HG02759 (cell line): Measurements from ENCODE around the gene PLPP4.

Experiments
- ATAC-seq: cut with Tn5 transposase; IDR thresholded peaks from one replicate; pipeline ENCODE4 v1.9.1; 2021; ENCODE audit warnings: mild to moderate bottlenecking, moderate library complexity; ENCODE audit not compliant: unreplicated experiment

Gene PLPP4

DNA sequence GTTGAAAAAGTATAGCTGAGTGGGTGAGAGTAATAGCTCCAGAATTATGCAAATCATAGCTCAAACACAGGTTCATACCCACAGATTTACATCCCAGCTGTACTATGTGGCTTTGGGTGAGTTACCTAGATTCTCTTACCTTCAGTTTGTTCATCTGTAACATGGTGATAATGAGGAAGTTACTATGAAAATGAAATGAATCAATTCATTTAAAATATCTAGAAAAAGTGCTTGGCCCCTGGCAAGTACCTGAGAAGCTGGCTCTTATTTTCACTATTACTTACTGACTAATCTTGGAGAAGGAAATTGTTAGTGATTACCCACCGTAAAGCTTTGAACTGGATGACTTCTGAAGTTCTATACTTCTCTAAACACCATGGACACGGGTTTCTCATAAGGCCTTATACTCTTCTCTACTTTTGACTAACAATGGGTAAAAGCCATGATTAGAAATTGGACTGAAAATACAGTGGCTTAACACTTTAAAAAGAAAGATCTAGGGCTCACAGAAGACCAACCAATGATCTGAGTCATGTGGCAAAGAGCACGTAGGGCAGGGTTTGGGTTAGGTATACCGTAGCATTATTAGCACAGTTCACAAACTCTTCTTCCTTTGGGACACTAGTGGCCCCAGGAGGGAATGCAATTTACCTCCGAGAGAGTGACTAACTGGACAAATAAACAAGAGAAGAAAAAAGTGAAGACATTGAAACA is 149.2 kb downstream of the PLPP4 start:
- peak; percentile 65 for ATAC-seq

DNA sequence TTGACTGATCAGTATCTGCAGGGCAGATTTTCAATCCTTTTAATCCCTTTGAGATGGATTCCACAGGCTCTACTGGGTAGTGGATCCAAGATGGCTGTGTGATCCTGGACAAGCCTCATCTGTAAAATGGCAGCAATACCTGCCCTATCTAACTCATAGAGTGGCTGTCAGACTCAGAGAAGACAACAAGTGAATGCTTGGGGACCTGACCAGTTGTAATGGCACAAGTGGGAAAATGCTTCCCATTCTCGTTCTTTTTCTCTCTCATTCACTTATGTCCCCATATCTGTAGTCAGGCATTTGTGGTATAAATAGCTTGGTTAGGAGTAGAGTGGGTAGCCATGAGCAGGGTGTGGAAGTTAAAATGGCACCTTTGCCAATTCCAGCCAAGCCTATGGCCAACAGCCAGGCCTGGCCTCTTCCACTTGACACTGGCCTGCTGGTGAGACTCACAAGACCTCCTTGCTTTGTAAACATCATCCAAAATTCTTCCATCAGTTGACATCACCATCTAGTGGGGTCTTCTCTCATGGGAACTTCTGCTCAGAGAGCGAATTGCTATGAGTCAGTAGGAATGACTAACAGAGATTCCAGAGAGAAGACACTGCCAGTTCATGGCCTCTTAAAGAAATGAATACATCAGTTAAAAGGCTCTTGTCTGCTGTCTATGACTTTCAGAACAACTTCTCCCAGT is 150.1 kb downstream of the PLPP4 start:
- ATAC-seq, result peak; percentile 6

DNA sequence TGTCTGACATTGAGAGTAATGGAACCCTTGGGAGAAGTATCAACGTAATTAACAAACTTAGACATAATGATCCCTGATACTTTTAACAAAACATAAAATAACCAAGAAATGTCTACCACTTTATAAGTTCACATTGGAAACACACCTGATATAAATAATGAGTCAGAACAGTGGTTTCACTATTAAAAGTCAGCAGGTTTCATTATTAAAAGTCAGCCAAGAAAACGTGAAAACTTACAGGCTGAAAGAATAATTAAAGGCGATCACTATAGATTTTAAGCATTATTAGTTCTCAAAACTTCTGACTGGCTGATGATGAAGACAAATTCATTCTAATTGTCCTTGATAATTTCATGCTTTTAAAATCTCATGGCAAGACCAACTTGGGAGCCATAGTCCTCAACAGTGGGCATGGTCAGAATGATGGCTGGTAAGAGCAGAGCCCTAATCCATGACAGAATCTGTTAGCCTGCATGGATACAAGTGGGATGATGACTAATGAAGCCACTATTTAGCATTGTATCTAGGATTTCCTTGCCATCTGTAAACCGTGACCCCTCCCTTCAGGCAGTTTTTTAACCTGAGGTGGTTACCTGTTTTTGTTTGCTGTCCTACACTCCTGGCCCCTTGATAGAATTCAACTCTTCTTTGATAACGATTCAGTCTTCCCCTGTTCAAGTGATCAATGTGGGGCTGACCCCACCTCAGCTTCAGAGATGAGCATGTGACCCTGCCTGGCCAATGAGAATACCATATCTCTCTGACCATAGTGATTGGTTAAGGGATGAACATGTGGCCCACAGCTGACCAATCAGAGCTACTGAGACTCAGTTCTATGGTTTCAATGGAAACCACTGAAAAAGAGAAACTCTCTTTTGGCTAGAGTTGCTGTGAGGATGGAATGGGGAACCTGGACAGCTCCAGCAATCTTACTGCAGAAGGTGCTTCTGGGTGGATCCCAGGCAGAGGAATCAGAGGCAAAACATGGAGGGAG is 151.0 kb downstream of the PLPP4 start:
- peak; percentile 40 for ATAC-seq

DNA sequence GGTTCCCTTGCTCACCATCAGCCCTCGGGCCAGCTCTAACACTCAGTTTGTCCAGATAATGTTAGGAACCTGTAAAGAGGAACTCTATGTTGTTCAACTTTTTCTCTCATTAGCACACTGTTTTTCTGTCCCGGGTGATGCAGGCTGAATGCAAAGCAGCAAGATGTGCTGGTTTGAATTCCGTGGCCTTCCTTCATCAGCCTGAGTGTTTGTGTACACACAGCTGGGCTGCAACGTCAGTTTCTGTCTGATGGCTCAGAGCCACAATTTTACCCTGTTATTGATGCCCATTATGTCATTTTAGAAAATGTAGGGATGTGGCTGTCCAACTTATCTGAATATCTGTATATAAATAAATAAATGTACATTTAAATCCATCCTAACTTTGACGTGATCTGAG is 152.0 kb downstream of the PLPP4 start:
- no peak for ATAC-seq

DNA sequence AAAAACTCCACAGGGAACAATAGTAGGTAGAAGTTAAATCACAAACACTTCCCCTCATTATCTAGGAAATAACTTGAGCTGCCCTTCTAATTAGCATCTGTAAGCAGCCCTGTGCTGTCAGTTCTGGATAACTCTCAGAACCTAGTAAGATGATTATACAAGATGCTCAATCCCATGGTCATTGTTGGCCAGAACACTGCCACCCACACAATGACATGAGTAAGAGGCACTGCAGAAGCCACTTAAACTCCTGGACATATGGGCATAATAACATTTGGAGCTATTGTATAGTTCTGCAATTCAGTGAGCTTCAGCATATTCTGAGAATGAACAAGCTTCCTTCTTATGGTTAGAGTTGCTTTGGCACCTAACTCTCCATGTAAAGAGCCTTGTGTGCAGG is 153.8 kb downstream of the PLPP4 start:
- ATAC-seq, result no peak

DNA sequence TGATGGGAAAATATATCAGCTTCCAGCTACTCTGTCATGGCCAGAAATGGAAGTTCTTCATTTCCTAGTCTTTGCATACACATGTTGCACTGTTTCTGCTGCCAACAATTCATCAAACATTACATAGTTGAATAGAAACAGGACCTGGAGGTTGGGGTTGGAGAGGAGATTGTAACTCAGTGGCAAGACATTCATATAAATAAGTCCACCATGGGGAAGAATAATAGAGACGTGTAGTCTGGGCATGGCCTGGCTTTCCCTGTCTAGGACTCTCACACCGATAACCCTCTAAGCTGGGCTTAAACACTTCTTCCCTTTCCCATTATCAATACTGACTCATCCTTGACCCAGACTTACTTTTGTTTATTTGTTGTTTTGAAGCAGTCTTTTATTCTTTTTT is 155.7 kb downstream of the PLPP4 start:
- no peak for ATAC-seq

DNA sequence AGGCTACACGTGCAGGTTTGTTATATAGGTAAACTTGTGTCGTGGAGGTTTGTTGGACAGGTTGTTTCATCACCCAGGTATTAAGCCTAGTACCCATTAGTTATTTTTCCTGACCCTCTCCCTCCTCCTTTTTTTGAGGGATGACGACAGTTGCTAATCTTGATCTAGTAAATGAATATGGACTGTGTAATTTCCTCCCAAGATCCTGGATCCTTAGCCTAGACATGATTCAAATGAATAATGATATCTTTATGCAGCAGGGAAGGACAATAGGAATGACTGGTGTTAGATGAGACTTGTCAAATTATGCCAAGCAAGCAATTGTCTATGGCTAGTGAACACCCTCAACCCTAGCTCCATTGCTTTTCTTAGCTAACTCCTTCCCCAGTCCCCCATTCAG is 156.2 kb downstream of the PLPP4 start:
- ATAC-seq, result no peak

DNA sequence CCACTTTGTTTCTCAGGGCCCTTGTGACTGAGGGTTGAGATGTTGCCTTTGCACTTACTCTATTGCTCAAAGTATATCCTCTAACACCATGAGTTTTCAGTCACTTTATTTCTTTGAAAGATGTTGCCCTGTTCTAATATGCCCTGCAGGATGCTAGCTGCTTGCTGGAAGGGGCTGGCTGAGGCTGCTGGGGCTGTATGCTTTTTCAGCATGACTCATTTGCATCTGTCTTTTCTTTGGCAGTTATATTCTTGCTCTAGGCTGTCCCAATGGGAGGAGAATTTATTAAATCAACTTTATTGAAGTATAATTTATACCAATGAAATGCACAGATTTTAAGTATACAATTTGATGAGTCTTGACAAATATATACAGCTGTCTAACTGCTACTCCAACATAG is 157.7 kb downstream of the PLPP4 start:
- no peak for ATAC-seq

DNA sequence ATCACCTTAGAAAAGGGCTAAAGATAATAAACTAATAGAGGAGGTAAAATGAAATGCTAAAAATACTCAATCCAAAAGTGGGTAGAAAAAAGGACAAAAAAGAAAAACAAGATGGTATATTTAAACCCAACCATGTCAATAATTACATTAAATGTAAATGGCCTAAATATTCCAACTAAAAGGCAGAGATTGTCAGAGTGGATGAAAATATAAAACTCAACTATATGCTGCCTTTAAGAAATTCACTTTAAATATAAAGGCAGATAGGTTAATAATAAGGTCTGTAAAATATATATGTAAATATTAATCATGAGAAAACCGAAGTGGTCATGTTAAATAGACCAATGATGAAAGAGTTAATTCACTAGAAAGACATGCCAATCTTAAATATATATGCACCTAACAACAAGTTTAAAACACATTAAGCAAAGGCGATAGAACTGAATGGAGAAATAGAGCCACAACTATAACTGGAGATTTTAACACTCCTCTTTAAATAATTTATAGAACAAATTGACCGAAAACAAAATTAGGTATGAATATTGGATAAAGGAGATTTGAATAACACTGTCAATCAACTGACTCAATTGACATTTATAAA is 159.4 kb downstream of the PLPP4 start:
- ATAC-seq, result no peak

DNA sequence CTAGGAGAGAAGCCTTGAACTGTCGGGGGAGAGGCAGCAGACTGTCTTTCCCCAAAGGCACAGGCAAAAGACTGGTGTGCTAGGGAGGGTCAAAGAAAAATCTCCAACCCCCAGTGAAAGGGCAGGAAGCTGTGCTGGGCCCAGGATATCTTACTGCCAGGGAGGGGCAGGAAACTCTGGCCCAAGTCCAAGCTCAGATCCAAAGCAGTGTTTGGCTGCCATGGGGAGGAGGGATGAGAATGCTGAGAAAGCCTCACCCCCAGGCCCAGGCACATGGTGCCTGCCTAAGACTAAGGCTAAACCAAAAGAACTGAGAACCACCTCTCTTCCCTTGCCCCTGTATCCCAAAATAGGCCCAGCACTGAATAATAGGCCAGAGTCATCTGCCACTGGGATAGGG is 171.2 kb downstream of the PLPP4 start:
- ATAC-seq, result no peak

DNA sequence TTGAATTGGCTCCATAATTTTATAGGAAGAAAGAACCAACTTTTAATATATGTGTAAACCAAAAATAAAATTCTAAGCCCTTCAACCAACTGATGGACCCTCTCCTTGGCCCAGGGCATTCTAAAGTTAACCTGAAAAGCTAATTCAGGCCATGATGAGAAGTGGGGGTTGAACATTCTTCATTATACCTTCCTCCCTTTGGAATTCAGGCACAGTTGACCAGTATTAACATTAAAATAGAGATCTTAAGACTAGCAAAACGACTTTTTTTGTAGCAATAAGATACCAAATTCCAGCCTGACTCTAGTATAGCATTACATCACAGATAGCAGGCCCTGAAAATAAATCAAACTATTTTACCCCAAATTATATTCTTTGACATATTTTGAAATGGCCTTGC is 173.2 kb downstream of the PLPP4 start:
- ATAC-seq, result no peak

DNA sequence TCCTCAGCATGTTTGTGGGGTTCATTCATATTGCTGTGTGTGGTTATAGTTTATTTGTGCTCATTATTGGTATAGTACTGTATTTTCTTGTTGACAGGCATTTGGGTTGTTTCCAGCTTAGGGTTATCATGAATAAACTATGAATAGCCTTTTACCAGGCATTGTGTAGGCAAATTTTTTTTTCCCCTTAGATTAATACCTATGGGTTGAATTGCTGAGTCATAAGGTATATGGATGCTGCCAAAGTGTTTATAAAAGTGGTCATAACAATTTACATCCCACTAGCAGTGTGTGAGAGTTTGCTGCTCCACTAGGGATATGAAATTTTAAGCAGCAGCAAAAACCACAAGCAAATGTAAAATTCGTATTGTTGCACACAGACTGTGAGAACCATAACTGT is 175.0 kb downstream of the PLPP4 start:
- no peak for ATAC-seq

DNA sequence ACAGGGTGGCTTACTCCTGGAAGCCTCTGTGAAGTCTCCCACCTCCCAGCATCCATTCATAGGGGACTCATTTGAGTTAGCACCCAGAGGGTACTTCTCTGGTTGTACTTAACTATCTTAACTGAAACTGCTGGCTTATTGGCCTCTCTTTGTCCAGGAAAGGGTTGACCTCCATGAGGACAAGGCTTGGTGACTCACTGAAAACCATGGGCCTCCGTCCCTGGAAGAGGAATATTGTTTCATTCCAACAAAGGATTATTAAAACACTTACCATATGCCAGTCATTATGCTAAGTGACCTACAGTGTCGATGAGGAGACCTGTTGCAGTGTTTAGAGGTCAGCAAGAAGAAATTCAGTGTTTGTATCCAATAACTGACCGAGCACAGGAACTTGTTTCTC is 175.9 kb downstream of the PLPP4 start:
- ATAC-seq, result no peak

DNA sequence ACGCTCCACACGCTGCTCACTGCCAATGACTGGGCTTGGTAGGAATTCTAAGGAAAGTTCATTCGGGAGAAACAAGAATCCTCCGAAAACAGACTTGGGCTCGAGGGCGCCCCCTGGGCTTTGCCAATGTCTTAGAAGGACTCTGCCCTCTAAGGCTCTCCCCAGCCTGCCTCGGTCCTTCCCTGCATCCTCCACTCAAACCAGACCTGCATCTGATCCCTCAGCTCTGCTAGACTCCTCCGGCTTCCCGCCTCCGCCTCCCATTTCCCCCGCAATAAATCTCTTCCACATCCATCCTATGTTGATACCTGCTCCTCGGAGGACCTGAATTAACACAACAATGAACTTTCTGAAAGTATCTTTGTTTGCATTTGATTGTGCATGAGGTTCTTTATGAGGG is 177.6 kb downstream of the PLPP4 start:
- ATAC-seq, result no peak
